HL-60 (cell line): ENCODE results near the gene NLRP6.

Experiments used
- POLR2AphosphoS5 ChIP-seq: IDR thresholded peaks from 2 replicates; pipeline ENCODE4 v1.6.1; 2012; ENCODE audit warnings: low read depth
- TF ChIP-seq, protein P1 (sequence below): IDR thresholded peaks from one replicate; pipeline ENCODE4 v1.5.1; 2011; ENCODE audit warnings: low read length, control low read depth, inconsistent platforms; ENCODE audit not compliant: insufficient read depth

- TF ChIP-seq, protein P1, sequence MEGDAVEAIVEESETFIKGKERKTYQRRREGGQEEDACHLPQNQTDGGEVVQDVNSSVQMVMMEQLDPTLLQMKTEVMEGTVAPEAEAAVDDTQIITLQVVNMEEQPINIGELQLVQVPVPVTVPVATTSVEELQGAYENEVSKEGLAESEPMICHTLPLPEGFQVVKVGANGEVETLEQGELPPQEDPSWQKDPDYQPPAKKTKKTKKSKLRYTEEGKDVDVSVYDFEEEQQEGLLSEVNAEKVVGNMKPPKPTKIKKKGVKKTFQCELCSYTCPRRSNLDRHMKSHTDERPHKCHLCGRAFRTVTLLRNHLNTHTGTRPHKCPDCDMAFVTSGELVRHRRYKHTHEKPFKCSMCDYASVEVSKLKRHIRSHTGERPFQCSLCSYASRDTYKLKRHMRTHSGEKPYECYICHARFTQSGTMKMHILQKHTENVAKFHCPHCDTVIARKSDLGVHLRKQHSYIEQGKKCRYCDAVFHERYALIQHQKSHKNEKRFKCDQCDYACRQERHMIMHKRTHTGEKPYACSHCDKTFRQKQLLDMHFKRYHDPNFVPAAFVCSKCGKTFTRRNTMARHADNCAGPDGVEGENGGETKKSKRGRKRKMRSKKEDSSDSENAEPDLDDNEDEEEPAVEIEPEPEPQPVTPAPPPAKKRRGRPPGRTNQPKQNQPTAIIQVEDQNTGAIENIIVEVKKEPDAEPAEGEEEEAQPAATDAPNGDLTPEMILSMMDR: no peak
- no peak for TF ChIP-seq POLR2AphosphoS5
Observed at GRCh38 chr11:294780-295179, 16.6 kb downstream of the NLRP6 start.
